Smooth muscle cell (in vitro differentiated cells): Measurements from ENCODE around the gene FCMR. TPM values are rescaled to one million over a fixed set of nuclear protein-coding genes. Genes with fewer than 3 reads are reported as not detected.
"Not testable (repeated sequence)": the region's sequence is repeated elsewhere in the genome, so short reads cannot be mapped to it uniquely, and the experiment has no call there.

ENCODE experiments used
- DNase-seq: peaks from one replicate; lab custom pipeline; 2025; ENCODE audit not compliant: unreplicated experiment; lab: John Stamatoyannopoulos, UW
- H2AFZ ChIP-seq: fragments of 200-600 bp; sonication (generic); 2 replicates; pipeline ENCODE4 v1.6.0; 2016; ENCODE audit warnings: antibody characterized with exemption, low read depth, mild to moderate bottlenecking
- H3F3A ChIP-seq: fragments of 200-600 bp; sonication (generic); 2 replicates; pipeline ENCODE4 v1.6.0; 2017; ENCODE audit warnings: antibody characterized with exemption, low read depth
- H3K27ac ChIP-seq: fragments of 200-600 bp; sonication (generic); 2 replicates; pipeline ENCODE4 v1.5.1; 2016; ENCODE audit warnings: low read depth, mild to moderate bottlenecking
- H3K27me3 ChIP-seq: fragments of 200-600 bp; sonication (generic); 2 replicates; pipeline ENCODE4 v1.6.1; 2016; ENCODE audit warnings: low read depth, mild to moderate bottlenecking
- H3K36me3 ChIP-seq: fragments of 200-600 bp; sonication (generic); 2 replicates; pipeline ENCODE4 v1.5.1; 2016; ENCODE audit warnings: low read depth
- H3K4me1 ChIP-seq: fragments of 200-600 bp; sonication (generic); 2 replicates; pipeline ENCODE4 v1.5.1; 2016; ENCODE audit warnings: low read depth
- H3K4me2 ChIP-seq: fragments of 200-600 bp; sonication (generic); 2 replicates; pipeline ENCODE4 v1.6.0; 2016; ENCODE audit warnings: mild to moderate bottlenecking
- H3K4me3 ChIP-seq: fragments of 200-600 bp; sonication (generic); 2 replicates; pipeline ENCODE4 v1.5.1; 2016; ENCODE audit warnings: mild to moderate bottlenecking
- H3K79me2 ChIP-seq: fragments of 200-600 bp; sonication (generic); 2 replicates; pipeline ENCODE4 v1.6.0; 2016; ENCODE audit warnings: low read depth, mild to moderate bottlenecking
- H3K9ac ChIP-seq: fragments of 200-600 bp; sonication (generic); 2 replicates; pipeline ENCODE4 v1.6.0; 2016; ENCODE audit warnings: low read depth
- H3K9me3 ChIP-seq: fragments of 200-600 bp; sonication (generic); replicated peaks from 2 replicates; pipeline ENCODE4 v1.5.1; 2016; ENCODE audit warnings: low read depth
- H4K20me1 ChIP-seq: fragments of 200-600 bp; sonication (generic); 2 replicates; pipeline ENCODE4 v1.6.0; 2016; ENCODE audit warnings: low read depth
- WGBS: methylation state at CpG from one replicate; pipeline ENCODE4 v1.1.7; 2016; ENCODE audit warnings: low lambda C conversion rate; 5-methylcytosine and 5-hydroxymethylcytosine counted together
- polyA plus RNA-seq: library from polyadenylated mRNA; unstranded; fragments of >200 nt; fragmentation: Nextera tagmentation; extraction: Ambion mirVana; gene quantifications from 2 replicates; pipeline ENCODE4 v1.2.1, GENCODE V29; 2016
- total RNA-seq: library from RNA; depleted of rRNA; stranded (reverse); fragments of >200 nt; gene quantifications from 2 replicates; pipeline ENCODE4 v1.2.3, GENCODE V29; 2014
- TF ChIP-seq, protein P1 (sequence below): fragments of 200-600 bp; sonication (generic); IDR thresholded peaks from 2 replicates; pipeline ENCODE4 v1.5.1; 2017; ENCODE audit warnings: borderline replicate concordance, mild to moderate bottlenecking, antibody characterized with exemption; ENCODE audit not compliant: insufficient read depth, poor library complexity, severe bottlenecking

FCMR gene
- total and polyA plus RNA-seq, 2 experiments from 2014 or later = 1.6 TPM; not detected in 1

- H2AFZ ChIP-seq = no peak overlapping the region
- H3K4me1 ChIP-seq = no peaks in the 10 kb centered on the region
- H3K27me3 ChIP-seq = peaks cover 7% of the 10 kb centered on the region
- H3F3A ChIP-seq = no peaks in the 10 kb centered on the region
- no peak for DNase-seq
- TF ChIP-seq, protein P1, sequence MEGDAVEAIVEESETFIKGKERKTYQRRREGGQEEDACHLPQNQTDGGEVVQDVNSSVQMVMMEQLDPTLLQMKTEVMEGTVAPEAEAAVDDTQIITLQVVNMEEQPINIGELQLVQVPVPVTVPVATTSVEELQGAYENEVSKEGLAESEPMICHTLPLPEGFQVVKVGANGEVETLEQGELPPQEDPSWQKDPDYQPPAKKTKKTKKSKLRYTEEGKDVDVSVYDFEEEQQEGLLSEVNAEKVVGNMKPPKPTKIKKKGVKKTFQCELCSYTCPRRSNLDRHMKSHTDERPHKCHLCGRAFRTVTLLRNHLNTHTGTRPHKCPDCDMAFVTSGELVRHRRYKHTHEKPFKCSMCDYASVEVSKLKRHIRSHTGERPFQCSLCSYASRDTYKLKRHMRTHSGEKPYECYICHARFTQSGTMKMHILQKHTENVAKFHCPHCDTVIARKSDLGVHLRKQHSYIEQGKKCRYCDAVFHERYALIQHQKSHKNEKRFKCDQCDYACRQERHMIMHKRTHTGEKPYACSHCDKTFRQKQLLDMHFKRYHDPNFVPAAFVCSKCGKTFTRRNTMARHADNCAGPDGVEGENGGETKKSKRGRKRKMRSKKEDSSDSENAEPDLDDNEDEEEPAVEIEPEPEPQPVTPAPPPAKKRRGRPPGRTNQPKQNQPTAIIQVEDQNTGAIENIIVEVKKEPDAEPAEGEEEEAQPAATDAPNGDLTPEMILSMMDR = no peak
- H3K9ac ChIP-seq = no peak overlapping the region
- no peaks in the 10 kb centered on the region for H3K79me2 ChIP-seq
- H3K9me3 ChIP-seq = no peaks in the 10 kb centered on the region
- no peaks in the 10 kb centered on the region for H4K20me1 ChIP-seq
- no peak overlapping the region for H3K4me3 ChIP-seq
- H3K36me3 ChIP-seq = no peaks in the 10 kb centered on the region
- WGBS = 95% methylated on average over 2 of the region's 2 CpGs
- no peak overlapping the region for H3K4me2 ChIP-seq
- H3K27ac ChIP-seq = no peak overlapping the region
Measured at GRCh38 chr1:206855859-206856258, 65.9 kb downstream of the FCMR start.

- H3K4me1 ChIP-seq = no peaks in the 10 kb centered on the region
- no peaks in the 10 kb centered on the region for H3F3A ChIP-seq
- no peaks in the 10 kb centered on the region for H4K20me1 ChIP-seq
- no peaks in the 10 kb centered on the region for H3K79me2 ChIP-seq
- peaks cover under 1% of the 10 kb centered on the region for H3K27me3 ChIP-seq
- TF ChIP-seq, protein P1 = no peak
- H3K9me3 ChIP-seq = no peaks in the 10 kb centered on the region
- no peak for DNase-seq
- H3K4me3 ChIP-seq = no peak overlapping the region
- no peak overlapping the region for H3K4me2 ChIP-seq
- WGBS = 76% methylated on average over 3 of the region's 3 CpGs
- no peaks in the 10 kb centered on the region for H3K36me3 ChIP-seq
- no peak overlapping the region for H3K9ac ChIP-seq
- H3K27ac ChIP-seq = no peak overlapping the region
- no peak overlapping the region for H2AFZ ChIP-seq
Measured at GRCh38 chr1:206854401-206855129, 67.2 kb downstream of the FCMR start.

DNA sequence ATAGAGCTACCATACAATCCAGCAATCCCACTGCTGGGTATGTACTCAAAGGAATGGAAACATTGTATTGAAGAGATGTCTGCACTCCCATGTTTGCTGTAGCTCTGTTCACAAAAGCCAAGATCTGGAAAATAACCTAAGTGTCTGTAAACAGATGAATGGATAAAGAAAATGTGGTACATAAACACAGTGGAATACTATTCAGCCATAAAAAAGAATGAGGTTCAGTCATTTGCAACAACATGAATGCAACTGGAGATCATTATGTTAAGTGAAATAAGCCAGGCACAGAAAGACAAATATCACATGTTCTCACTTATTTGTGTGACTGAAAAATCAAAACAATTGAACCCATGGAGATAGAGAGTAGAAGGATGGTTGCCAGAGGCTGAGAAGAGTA, 68.0 kb downstream of the FCMR start:
- not testable (repeated sequence) for H3K4me3 ChIP-seq, H3K9me3 ChIP-seq, H3K4me2 ChIP-seq, H4K20me1 ChIP-seq, H3K36me3 ChIP-seq, H3K9ac ChIP-seq, H3K79me2 ChIP-seq, H3K27ac ChIP-seq, H2AFZ ChIP-seq, H3K27me3 ChIP-seq, H3F3A ChIP-seq, DNase-seq, H3K4me1 ChIP-seq

Other genes starting within 250 kb of the FCMR start
- gene MAPKAPK2, start 237.0 kb downstream of the FCMR start, total RNA-seq = 36.0 and 40.9 TPM in 2 replicates
- 14.3 and 16.9 TPM in 2 replicates for gene MAPKAPK2, start 237.0 kb downstream of the FCMR start, polyA plus RNA-seq
- not detected in 2 replicates for gene IL19, start 151.2 kb downstream of the FCMR start, total RNA-seq
- gene IL19, start 151.2 kb downstream of the FCMR start, polyA plus RNA-seq = 0.35 and 0.52 TPM in 2 replicates
- gene IL10, start 149.4 kb downstream of the FCMR start, total RNA-seq = 0.36 and 2.2 TPM in 2 replicates
- gene IL10, start 149.4 kb downstream of the FCMR start, polyA plus RNA-seq = 1.2 and 2.8 TPM in 2 replicates
- not detected in 2 replicates for gene IL20, start 56.3 kb downstream of the FCMR start, total RNA-seq
- 1.6 TPM in 1 of 2 replicates, not detected in the other for gene IL20, start 56.3 kb downstream of the FCMR start, polyA plus RNA-seq
- 1.5 and 1.8 TPM in 2 replicates for gene IL24, start 24.5 kb downstream of the FCMR start, total RNA-seq
- 1.9 and 3.1 TPM in 2 replicates for gene IL24, start 24.5 kb downstream of the FCMR start, polyA plus RNA-seq
- not detected in 2 replicates for gene PIGR, start 24.5 kb upstream of the FCMR start, total RNA-seq
- gene PIGR, start 24.5 kb upstream of the FCMR start, polyA plus RNA-seq = not detected in 2 replicates
- not detected in 2 replicates for gene FCAMR, start 48.5 kb upstream of the FCMR start, total RNA-seq
- not detected in 2 replicates for gene FCAMR, start 48.5 kb upstream of the FCMR start, polyA plus RNA-seq
- 3.2 and 6.0 TPM in 2 replicates for gene C1orf116, start 110.8 kb upstream of the FCMR start, total RNA-seq
- gene C1orf116, start 110.8 kb upstream of the FCMR start, polyA plus RNA-seq = 0.14 and 2.7 TPM in 2 replicates
- 31.9 and 37.9 TPM in 2 replicates for gene YOD1, start 129.3 kb upstream of the FCMR start, total RNA-seq
- gene YOD1, start 129.3 kb upstream of the FCMR start, polyA plus RNA-seq = 3.8 and 5.6 TPM in 2 replicates
- gene PFKFB2, start 131.3 kb upstream of the FCMR start, total RNA-seq = 9.8 and 15.6 TPM in 2 replicates
- gene PFKFB2, start 131.3 kb upstream of the FCMR start, polyA plus RNA-seq = 2.1 and 5.0 TPM in 2 replicates
- gene C4BPB, start 166.9 kb upstream of the FCMR start, total RNA-seq = 0.99 and 1.2 TPM in 2 replicates
- 0.60 and 1.00 TPM in 2 replicates for gene C4BPB, start 166.9 kb upstream of the FCMR start, polyA plus RNA-seq
- gene C4BPA, start 182.3 kb upstream of the FCMR start, total RNA-seq = not detected in 2 replicates
- gene C4BPA, start 182.3 kb upstream of the FCMR start, polyA plus RNA-seq = not detected in 2 replicates